Glutamatergic neuron (in vitro differentiated cells): ENCODE results near the gene DAZAP1. TPM values are rescaled to one million over a fixed set of nuclear protein-coding genes. Genes with fewer than 3 reads are reported as not detected.
"Not testable (repeated sequence)": the region's sequence is repeated elsewhere in the genome, so short reads cannot be mapped to it uniquely, and the experiment has no call there.

Experiments
- DNase-seq: peaks from one replicate; pipeline ENCODE4 v3.0.0; 2022
- H3K27ac Mint-ChIP-seq: one replicate; pipeline ENCODE4 v1.8.0; 2020; ENCODE audit warnings: mild to moderate bottlenecking, mixed read lengths, inconsistent platforms; ENCODE audit not compliant: unreplicated experiment
- H3K27me3 Mint-ChIP-seq: one replicate; pipeline ENCODE4 v1.8.0; 2020; ENCODE audit warnings: mild to moderate bottlenecking, moderate library complexity, mixed read lengths, inconsistent platforms; ENCODE audit not compliant: unreplicated experiment
- H3K36me3 Mint-ChIP-seq: one replicate; pipeline ENCODE4 v1.8.0; 2020; ENCODE audit warnings: mild to moderate bottlenecking, mixed read lengths, inconsistent platforms; ENCODE audit not compliant: unreplicated experiment
- H3K4me1 Mint-ChIP-seq: one replicate; pipeline ENCODE4 v1.8.0; 2020; ENCODE audit warnings: mild to moderate bottlenecking, low read depth, mixed read lengths, inconsistent platforms; ENCODE audit not compliant: unreplicated experiment
- H3K4me3 Mint-ChIP-seq: one replicate; pipeline ENCODE4 v1.8.0; 2020; ENCODE audit warnings: mild to moderate bottlenecking, mixed read lengths, inconsistent platforms; ENCODE audit not compliant: unreplicated experiment
- H3K9me3 Mint-ChIP-seq: one replicate; pipeline ENCODE4 v1.8.0; 2020; ENCODE audit warnings: mild to moderate bottlenecking, moderate library complexity, mixed read lengths, inconsistent platforms; ENCODE audit not compliant: unreplicated experiment
- total RNA-seq: library from RNA; stranded (reverse); fragmentation: NEBNext Ultra II Directional; extraction: Animal tissue kit (Norgen Biotek cat#: 25700); gene quantifications from one replicate; pipeline ENCODE4 v1.2.1, GENCODE V29; 2021; ENCODE audit not compliant: unreplicated experiment
- TF ChIP-seq, protein P1 (sequence below): fragments of 200-600 bp; sonication (generic); IDR thresholded peaks from one replicate; pipeline ENCODE4 v1.5.0; 2021; ENCODE audit not compliant: partially characterized antibody, unreplicated experiment

Gene DAZAP1
- total RNA-seq, 1 donor from 2014 or later, result 135 TPM

DNA sequence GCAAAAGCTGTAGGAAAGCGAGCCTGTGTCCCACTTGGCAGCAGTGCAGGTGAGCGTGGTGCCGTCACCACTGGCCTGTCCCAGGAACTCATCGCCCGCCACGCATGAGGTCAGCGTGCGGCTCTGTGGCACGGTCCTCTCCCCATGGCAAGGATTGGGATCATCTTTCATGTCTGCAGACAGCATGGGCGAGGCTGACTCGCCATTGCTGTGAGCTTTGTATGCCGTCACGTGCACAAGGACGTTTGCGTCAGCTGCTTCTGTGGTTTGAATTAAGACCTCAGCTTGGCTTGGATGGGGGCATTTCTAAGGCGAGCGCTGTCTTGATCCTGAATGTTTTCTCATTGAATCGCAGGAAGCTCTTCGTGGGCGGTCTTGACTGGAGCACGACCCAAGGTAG lies 9.8 kb downstream of the DAZAP1 start:
- Mint-ChIP-seq H3K27me3 (peaks cover 4% of the 10 kb centered on the region), H3K9me3 (peaks cover 9% of the 10 kb centered on the region), H3K36me3 (no peaks in the 10 kb centered on the region), H3K4me3 (peak overlapping the region; percentile 60), H3K4me1 (peaks cover 21% of the 10 kb centered on the region), H3K27ac (peak overlapping the region; percentile 72)
- no peak for DNase-seq
- TF ChIP-seq, protein P1, sequence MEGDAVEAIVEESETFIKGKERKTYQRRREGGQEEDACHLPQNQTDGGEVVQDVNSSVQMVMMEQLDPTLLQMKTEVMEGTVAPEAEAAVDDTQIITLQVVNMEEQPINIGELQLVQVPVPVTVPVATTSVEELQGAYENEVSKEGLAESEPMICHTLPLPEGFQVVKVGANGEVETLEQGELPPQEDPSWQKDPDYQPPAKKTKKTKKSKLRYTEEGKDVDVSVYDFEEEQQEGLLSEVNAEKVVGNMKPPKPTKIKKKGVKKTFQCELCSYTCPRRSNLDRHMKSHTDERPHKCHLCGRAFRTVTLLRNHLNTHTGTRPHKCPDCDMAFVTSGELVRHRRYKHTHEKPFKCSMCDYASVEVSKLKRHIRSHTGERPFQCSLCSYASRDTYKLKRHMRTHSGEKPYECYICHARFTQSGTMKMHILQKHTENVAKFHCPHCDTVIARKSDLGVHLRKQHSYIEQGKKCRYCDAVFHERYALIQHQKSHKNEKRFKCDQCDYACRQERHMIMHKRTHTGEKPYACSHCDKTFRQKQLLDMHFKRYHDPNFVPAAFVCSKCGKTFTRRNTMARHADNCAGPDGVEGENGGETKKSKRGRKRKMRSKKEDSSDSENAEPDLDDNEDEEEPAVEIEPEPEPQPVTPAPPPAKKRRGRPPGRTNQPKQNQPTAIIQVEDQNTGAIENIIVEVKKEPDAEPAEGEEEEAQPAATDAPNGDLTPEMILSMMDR, result no peak

DNA sequence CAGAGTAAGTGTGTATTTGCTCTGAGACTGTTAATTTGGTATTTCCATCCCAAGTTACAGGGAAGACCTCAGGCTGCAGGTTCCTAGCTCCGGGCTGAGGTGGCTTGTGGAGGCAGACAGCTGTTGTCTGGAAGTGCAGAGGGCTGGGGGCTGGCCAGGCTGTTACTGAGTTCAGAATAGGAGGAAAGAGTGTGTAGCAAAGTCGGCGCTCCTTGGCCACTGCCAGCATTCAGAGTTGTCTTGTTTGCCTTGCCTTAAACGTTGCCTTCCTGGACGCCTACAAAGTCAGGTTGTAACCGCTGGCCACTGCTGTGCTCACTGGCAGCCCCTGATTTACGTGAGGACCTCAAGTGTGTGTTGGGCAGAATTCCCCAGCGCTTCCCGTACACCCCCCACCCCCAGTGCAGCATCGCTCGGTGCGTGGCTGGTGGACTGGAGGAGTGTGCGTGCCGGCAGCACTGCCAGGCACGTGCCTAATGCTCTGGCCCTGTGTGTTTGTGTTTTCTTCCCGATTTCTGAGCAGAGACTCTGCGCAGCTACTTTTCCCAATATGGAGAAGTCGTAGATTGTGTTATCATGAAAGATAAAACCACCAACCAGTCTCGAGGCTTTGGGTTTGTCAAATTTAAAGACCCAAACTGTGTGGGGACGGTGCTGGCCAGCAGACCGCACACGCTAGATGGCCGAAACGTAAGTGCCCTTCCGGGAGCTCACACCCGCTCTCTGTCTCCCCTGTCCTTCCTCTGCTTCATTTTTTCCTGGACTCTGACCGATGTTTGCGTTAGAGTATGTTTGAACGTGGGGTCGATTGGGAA lies 10.5 kb downstream of the DAZAP1 start:
- no peak for DNase-seq
- Mint-ChIP-seq H3K9me3 (peaks cover 12% of the 10 kb centered on the region), H3K27ac (peak overlapping the region; percentile 72), H3K4me3 (peak overlapping the region; percentile 60), H3K36me3 (no peaks in the 10 kb centered on the region), H3K4me1 (peaks cover 19% of the 10 kb centered on the region), H3K27me3 (peaks cover 6% of the 10 kb centered on the region)
- TF ChIP-seq, protein P1, result no peak

DNA sequence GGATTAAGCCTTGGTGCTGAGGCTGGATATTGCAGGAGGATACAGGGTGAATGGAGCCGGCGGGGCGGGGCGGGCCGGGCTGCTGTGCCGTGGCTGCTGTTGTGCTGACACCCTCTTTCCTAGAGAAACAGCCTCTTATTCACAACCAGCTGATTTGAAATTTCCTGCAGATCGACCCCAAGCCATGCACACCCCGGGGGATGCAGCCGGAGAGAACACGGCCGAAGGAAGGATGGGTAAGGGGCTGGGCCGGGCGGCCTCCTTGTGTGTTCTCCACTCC lies 11.1 kb downstream of the DAZAP1 start:
- Mint-ChIP-seq H3K27ac (peak overlapping the region; percentile 59), H3K27me3 (peaks cover 10% of the 10 kb centered on the region), H3K36me3 (peaks cover 3% of the 10 kb centered on the region), H3K4me1 (peaks cover 23% of the 10 kb centered on the region), H3K9me3 (peaks cover 12% of the 10 kb centered on the region), H3K4me3 (peak overlapping the region; percentile 11)
- TF ChIP-seq, protein P1, result no peak
- DNase-seq, result no peak

DNA sequence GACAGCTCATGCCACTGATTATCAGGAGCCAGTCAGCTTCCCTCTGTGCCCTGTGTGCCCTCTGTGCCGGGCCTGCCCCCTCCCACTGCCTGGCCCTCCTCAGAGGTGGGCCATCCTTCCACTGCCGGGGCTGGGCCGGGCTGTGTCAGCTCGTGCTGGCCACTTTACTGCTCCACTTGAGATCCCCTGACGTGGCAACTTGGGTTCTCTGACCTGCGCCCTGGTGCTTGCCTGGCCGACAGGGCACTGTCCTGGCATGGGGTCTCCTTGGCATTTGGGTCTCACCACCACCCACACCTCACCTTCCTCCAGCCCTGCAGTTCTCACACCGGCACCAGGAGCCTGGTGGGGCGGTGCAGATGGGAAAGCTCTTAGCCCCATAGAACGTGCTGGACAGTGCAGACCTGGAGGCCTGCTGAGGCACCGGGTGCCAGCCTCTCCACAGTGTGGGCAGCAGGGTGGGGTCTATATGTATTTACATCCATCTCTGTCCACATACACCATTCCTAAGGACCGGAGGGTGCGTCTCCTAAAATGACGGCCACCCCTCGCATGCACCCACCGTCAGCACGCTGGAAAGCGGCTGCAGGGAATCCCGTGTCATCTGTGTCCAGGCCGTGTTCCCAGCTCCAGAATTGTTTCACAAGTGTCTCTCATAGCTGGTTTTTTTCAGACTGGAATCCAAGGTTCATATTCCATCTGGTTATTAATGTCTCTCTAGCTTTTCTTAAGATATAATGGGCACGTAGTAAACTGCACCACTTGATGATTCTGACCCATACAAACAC lies 11.8 kb downstream of the DAZAP1 start:
- DNase-seq, result no peak
- H3K27me3 Mint-ChIP-seq, result peaks cover 10% of the 10 kb centered on the region
- peak overlapping the region; percentile 70 for H3K27ac Mint-ChIP-seq
- H3K9me3 Mint-ChIP-seq, result peaks cover 12% of the 10 kb centered on the region
- TF ChIP-seq, protein P1, result no peak
- peak overlapping the region; percentile 57 for H3K4me3 Mint-ChIP-seq
- H3K36me3 Mint-ChIP-seq, result peaks cover 3% of the 10 kb centered on the region
- peaks cover 26% of the 10 kb centered on the region for H3K4me1 Mint-ChIP-seq

DNA sequence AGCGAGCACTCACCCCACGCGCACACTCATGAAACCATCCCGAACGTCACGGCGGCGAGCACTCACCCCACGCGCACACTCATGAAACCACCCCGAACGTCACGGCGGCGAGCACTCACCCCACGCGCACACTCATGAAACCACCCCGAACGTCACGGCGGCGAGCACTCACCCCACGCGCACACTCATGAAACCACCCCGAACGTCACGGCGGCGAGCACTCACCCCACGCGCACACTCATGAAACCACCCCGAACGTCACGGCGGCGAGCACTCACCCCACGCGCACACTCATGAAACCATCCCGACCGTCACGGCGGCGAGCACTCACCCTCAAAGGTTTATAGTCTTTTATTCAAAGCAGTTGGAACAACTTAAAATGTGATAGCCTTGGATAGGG lies 12.7 kb downstream of the DAZAP1 start:
- not testable (repeated sequence) for DNase-seq
- peaks cover 12% of the 10 kb centered on the region for H3K9me3 Mint-ChIP-seq

More for the DNA sequence above, 12.7 kb downstream of the DAZAP1 start:
- H3K4me1 Mint-ChIP-seq, result peaks cover 27% of the 10 kb centered on the region
- not testable (repeated sequence) for H3K27ac Mint-ChIP-seq, H3K4me3 Mint-ChIP-seq, H3K36me3 Mint-ChIP-seq, H3K27me3 Mint-ChIP-seq
